ENCODE data around the gene CRTC2.

GRCh38 chr1:153960206-153960605 lies 1.8 kb upstream of the CRTC2 start:
- TF ChIP-seq CTCF (IDR thresholded peaks at IDR 0.05; ENCODE audit: low read length) (no peak), EZH2 (IDR thresholded peaks at IDR 0.05; ENCODE audit: borderline replicate concordance, low read length) (no peak)
